Stimulated activated CD8-positive, alpha-beta memory T cell treated with anti-CD3 and anti-CD28 coated beads, Interleukin-7, amount 100 ng/mL, for 4 hours (primary cell): ENCODE results near the gene LPCAT3.

ENCODE experiments used
- DNase-seq, 2 donors: peaks; one replicate each; pipeline ENCODE4 v3.0.0-alpha.2; 2020; ENCODE audit warnings: low read depth in 2 of 2

The LPCAT3 gene

DNA sequence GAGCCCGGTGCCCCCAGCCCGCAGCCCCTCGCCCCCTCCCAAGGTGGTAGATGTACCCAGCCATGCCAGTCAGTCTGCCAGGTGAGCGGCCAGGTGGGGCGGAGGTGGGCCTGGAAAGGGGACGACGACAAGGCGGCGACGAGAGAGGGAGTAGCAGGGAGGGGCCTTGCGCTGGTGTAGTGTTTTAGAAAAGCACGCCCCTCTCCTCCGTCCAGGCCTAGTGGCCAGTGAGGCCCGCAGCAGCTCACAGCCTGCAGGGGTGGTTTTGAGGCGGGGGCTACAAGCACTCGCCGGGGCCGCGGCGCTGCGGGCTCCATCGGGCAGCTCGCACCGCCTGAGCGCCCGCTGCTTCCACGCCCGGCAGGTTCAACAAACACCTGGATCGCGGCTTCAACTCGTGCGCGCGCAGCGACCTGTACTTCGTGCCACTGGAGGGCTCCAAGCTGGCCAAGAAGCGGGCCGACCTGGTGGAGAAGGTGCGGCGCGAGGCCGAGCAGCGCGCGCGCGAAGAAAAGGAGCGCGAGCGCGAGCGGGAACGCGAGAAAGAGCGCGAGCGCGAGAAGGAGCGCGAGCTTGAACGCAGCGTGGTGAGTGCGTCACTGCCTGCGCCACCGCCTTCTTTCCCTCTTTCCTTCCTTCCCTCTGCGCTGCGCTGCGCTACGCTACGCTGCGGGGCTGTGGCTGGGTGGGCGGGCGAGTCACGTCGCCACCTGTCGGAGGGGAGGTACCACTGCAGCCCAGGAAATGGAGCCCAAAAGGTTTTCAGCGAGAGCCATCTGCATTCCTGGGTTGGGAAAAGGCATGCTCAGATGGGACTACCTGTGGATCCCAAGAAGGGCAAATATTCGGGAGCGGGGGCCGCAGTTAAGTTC lies 80.6 kb downstream of the LPCAT3 start:
- peak; percentile 90 to 91 for DNase-seq

DNA sequence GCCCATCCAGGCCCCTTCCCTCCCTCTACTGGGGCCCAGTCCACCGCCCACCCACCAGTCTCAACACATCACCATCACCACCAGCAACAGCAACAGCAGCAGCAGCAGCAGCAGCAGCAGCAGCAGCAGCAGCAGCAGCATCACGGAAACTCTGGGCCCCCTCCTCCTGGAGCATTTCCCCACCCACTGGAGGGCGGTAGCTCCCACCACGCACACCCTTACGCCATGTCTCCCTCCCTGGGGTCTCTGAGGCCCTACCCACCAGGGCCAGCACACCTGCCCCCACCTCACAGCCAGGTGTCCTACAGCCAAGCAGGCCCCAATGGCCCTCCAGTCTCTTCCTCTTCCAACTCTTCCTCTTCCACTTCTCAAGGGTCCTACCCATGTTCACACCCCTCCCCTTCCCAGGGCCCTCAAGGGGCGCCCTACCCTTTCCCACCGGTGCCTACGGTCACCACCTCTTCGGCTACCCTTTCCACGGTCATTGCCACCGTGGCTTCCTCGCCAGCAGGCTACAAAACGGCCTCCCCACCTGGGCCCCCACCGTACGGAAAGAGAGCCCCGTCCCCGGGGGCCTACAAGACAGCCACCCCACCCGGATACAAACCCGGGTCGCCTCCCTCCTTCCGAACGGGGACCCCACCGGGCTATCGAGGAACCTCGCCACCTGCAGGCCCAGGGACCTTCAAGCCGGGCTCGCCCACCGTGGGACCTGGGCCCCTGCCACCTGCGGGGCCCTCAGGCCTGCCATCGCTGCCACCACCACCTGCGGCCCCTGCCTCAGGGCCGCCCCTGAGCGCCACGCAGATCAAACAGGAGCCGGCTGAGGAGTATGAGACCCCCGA lies 81.4 kb downstream of the LPCAT3 start:
- peak in 1 of 2 donors; percentile 64 for DNase-seq

DNA sequence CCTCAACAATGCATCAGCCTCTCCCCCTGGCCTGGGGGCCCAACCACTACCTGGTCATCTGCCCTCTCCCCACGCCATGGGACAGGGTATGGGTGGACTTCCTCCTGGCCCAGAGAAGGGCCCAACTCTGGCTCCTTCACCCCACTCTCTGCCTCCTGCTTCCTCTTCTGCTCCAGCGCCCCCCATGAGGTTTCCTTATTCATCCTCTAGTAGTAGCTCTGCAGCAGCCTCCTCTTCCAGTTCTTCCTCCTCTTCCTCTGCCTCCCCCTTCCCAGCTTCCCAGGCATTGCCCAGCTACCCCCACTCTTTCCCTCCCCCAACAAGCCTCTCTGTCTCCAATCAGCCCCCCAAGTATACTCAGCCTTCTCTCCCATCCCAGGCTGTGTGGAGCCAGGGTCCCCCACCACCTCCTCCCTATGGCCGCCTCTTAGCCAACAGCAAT lies 82.1 kb downstream of the LPCAT3 start:
- no peak for DNase-seq

DNA sequence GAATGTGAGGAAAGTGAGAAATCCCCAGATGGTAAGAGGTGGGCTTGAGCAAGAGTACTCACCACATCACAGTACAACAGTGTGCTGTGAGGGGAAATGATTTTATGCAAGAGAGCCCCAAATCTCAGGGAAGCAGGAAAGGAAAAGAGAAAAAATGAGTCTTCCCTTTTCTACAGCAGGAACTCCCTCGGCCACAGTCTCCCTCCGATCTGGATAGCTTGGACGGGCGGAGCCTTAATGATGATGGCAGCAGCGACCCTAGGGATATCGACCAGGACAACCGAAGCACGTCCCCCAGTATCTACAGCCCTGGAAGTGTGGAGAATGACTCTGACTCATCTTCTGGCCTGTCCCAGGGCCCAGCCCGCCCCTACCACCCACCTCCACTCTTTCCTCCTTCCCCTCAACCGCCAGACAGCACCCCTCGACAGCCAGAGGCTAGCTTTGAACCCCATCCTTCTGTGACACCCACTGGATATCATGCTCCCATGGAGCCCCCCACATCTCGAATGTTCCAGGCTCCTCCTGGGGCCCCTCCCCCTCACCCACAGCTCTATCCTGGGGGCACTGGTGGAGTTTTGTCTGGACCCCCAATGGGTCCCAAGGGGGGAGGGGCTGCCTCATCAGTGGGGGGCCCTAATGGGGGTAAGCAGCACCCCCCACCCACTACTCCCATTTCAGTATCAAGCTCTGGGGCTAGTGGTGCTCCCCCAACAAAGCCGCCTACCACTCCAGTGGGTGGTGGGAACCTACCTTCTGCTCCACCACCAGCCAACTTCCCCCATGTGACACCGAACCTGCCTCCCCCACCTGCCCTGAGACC lies 82.7 kb downstream of the LPCAT3 start:
- no peak for DNase-seq

- DNase-seq, result no peak
Observed at GRCh38 chr12:6934110-6934509, 84.2 kb downstream of the LPCAT3 start.

DNA sequence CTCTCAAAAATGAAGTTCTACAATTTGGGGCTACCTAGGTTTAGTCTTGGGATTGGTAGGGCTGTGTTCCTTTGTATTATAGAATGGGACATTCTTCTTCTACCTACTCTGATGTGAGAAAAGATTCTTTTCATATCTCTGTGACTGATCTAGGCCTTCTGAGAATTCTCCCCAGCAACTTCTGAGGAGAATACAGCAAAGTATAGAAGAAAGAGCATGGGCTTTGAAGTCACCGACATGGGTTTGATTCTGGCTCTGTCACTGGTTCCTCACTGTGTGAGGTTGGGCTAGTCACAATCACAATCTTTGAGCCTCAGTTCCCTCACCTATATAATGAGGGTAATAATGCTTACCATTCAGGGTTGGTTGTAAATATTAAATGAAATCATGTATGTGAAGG lies 85.5 kb downstream of the LPCAT3 start:
- no peak for DNase-seq

DNA sequence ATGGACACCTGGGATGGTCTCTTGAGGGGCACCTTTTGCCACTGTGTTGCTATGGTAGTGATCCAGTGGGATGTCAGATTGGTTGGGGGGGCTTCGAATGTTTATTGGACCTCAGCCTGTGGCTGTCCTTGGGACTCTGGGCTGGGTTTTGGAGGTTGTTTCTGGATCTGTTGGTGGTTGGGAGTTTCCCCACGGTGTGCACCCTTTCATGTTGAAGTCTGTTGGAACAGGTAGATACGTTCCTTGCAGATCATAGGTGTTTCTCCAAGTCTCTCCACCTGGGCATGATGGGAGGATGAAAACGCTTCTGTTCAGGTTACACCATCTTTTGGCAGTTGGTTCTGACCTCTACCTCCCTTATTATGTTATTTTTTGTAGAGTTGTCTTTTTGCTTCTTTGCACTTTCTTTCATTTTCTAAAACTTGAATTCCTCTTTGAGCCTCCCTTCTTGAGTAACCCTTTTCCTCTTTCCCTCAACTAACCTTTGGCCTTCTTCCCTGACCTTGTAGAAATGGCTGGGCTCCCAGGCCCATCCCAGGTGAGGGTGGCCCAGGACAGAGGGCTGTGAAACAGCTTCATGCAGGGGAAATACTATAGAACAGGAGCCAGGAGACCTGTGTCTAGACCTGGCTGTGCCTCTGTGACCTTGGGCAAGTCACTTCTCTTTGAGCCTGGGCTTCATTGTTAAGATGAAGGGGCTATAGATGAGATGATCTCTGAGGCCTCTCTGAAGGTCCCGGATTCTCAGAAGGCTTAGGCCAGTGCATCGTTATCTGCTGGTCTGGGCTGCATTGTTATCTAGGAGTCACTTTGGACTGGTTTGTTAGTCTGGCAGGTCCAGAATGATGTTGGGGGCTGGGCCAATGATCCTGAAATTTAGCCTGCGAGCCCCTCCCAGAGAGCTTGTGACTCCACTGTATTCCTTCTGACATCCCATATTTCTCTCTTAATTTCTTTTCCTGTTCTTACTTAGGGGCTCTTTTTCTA lies 88.5 kb downstream of the LPCAT3 start:
- DNase-seq, result no peak

DNA sequence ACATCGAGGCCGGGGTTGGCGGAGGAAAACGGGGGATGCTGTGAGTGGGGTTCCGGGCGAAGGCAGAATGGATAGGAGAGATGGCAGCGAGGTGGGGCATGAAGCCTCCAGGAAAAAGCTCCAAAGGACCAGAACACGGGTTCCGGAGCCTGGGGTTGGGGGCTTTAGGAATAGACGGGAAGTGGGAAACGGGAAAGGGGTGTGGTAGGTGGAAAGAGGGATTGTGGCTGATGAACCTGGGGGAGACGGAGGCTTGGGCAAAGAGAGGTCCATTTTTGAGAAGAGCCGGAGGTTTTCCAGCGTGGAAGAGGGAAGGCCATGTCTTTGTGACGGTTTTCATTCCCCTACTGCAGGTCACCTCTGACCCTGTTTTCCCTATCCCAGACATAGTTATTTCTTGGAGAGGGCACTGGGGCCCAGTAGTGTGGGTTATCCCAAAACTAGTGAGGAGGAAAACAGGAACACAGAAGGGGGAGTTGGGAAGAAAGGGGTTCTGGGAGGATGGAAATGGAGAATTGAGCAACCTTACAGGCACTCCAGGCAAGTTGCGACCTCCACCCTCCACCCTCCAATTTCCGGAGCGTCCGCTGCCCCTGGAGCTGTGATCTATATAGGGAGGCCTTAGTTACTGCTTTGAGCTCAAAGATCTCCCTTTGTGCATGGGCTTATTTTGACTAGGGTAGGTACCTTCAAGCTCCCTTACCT lies 89.4 kb downstream of the LPCAT3 start:
- no peak for DNase-seq

DNA sequence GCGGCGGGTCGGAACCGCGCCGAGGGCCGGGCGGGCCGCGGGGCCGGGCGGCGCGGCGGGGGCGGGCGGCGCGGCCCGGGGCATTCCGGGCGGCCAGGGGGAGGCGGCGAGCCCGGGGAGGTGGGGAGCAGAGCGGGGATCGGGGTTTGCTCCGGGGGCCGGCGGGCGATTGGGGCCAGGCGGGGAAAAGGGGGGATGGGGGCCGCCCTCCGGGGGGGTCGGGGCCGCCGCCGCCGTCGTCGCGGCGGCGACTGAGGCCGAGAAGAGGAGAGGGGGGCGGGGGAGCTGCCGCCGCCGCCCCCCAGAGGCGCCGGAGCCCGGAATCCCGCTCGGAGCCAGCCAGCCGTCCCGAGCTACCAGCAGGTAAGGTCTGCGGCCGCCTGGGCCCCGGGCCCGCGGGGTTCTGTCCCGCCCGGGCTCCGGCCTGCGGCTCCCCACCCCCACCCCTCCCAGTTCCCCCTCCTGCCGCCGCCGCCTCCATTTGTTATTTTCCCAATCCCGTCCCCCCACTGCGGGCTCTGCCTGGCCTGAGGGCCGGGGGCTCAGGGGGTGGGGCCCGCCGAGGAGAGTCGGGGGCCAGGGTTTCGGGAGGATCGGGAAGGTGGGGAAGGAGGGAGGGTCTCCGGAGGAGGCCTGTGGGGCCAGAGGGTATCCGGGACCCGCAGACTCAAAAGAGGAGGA lies 90.1 kb downstream of the LPCAT3 start:
- no peak for DNase-seq

- peak in 1 of 2 donors; percentile 38 for DNase-seq
Observed at GRCh38 chr12:6927379-6928021, 90.8 kb downstream of the LPCAT3 start, which contains the start of gene ATN1. ATN1 (plus strand) TSS chr12:6927959; CDS start chr12:6934002, 6,043 bp downstream.
